Rectal smooth muscle tissue (tissue), 1 donor: Measurements from ENCODE around the gene NEDD8.
"Not testable (repeated sequence)": the region's sequence is repeated elsewhere in the genome, so short reads cannot be mapped to it uniquely, and the experiment has no call there.

Experiments
- H3K27ac ChIP-seq: one replicate; pipeline ENCODE4 v1.7.0; 2013; ENCODE audit warnings: low read depth, low read length, inconsistent platforms
- H3K27me3 ChIP-seq: one replicate; pipeline ENCODE4 v1.7.0; 2013; ENCODE audit warnings: low read length; ENCODE audit not compliant: control insufficient read depth, insufficient read depth
- H3K36me3 ChIP-seq: one replicate; pipeline ENCODE4 v1.7.0; 2013; ENCODE audit warnings: low read length; ENCODE audit not compliant: control insufficient read depth, insufficient read depth
- H3K4me1 ChIP-seq: one replicate; pipeline ENCODE4 v1.7.0; 2013; ENCODE audit warnings: low read length; ENCODE audit not compliant: control insufficient read depth, insufficient read depth
- H3K4me3 ChIP-seq: one replicate; pipeline ENCODE4 v1.7.0; 2013; ENCODE audit warnings: low read length
- H3K9ac ChIP-seq: one replicate; pipeline ENCODE4 v1.7.0; 2013; ENCODE audit warnings: low read length

NEDD8 gene

GRCh38 chr14:24224618-24225071 lies 7.5 kb downstream of the NEDD8 start:
- Histone ChIP-seq H3K27me3 (no peaks in the 10 kb centered on the region), H3K4me3 (no peak overlapping the region), H3K4me1 (no peaks in the 10 kb centered on the region), H3K36me3 (no peaks in the 10 kb centered on the region), H3K27ac (no peak overlapping the region), H3K9ac (no peak overlapping the region)

- H3K4me3 ChIP-seq, H3K4me1 ChIP-seq, H3K27me3 ChIP-seq, H3K27ac ChIP-seq, H3K9ac ChIP-seq, H3K36me3 ChIP-seq: not testable (repeated sequence)
Measured at GRCh38 chr14:24222987-24223386, 9.2 kb downstream of the NEDD8 start.

- Histone ChIP-seq H3K27ac (no peak overlapping the region), H3K27me3 (no peaks in the 10 kb centered on the region), H3K9ac (no peak overlapping the region), H3K36me3 (no peaks in the 10 kb centered on the region), H3K4me3 (no peak overlapping the region), H3K4me1 (no peaks in the 10 kb centered on the region)
Measured at GRCh38 chr14:24219521-24219920, 12.6 kb downstream of the NEDD8 start.

GRCh38 chr14:24219080-24219479 lies 13.1 kb downstream of the NEDD8 start:
- Histone ChIP-seq H3K27me3 (no peaks in the 10 kb centered on the region), H3K4me1 (no peaks in the 10 kb centered on the region), H3K27ac (no peak overlapping the region), H3K36me3 (no peaks in the 10 kb centered on the region), H3K4me3 (no peak overlapping the region), H3K9ac (no peak overlapping the region)

GRCh38 chr14:24216876-24217275 lies 15.3 kb downstream of the NEDD8 start:
- not testable (repeated sequence) for H3K9ac ChIP-seq, H3K27me3 ChIP-seq, H3K36me3 ChIP-seq, H3K27ac ChIP-seq, H3K4me3 ChIP-seq, H3K4me1 ChIP-seq

GRCh38 chr14:24216345-24216699 lies 15.8 kb downstream of the NEDD8 start:
- peak overlapping the region; percentile 84 for H3K27ac ChIP-seq
- peaks cover 1% of the 10 kb centered on the region for H3K36me3 ChIP-seq
- peaks cover 4% of the 10 kb centered on the region for H3K4me1 ChIP-seq
- peak overlapping the region; percentile 80 for H3K4me3 ChIP-seq
- H3K9ac ChIP-seq = no peak overlapping the region
- H3K27me3 ChIP-seq = no peaks in the 10 kb centered on the region

GRCh38 chr14:24215495-24216344 lies 16.4 kb downstream of the NEDD8 start, which contains the start of gene MDP1:
Gene MDP1 (minus strand): TSS chr14:24216066. CDS start chr14:24215955, 111 bp downstream.
- Histone ChIP-seq H3K36me3 (peaks cover 3% of the 10 kb centered on the region), H3K27me3 (no peaks in the 10 kb centered on the region), H3K9ac (peak within 1 kb of the TSS; percentile 66), H3K4me3 (peak within 1 kb of the TSS; percentile 80), H3K4me1 (peaks cover 4% of the 10 kb centered on the region), H3K27ac (peak within 1 kb of the TSS; percentile 84)

GRCh38 chr14:24213866-24214662 lies 18.1 kb downstream of the NEDD8 start:
- Histone ChIP-seq H3K27ac (peak overlapping the region; percentile 96), H3K36me3 (peaks cover 9% of the 10 kb centered on the region), H3K27me3 (no peaks in the 10 kb centered on the region), H3K4me3 (peak overlapping the region; percentile 85), H3K4me1 (peaks cover 4% of the 10 kb centered on the region), H3K9ac (peak overlapping the region; percentile 91)

GRCh38 chr14:24212924-24213865 lies 19.0 kb downstream of the NEDD8 start, which contains the start of gene CHMP4A:
Gene CHMP4A (minus strand): TSS chr14:24213488. CDS start chr14:24213439, 49 bp downstream.
- peaks cover 4% of the 10 kb centered on the region for H3K4me1 ChIP-seq
- no peaks in the 10 kb centered on the region for H3K27me3 ChIP-seq
- H3K4me3 ChIP-seq = peak within 1 kb of the TSS; percentile 85
- peak within 1 kb of the TSS; percentile 96 for H3K27ac ChIP-seq
- peak within 1 kb of the TSS; percentile 91 for H3K9ac ChIP-seq
- H3K36me3 ChIP-seq = peaks cover 11% of the 10 kb centered on the region

- H3K4me1 ChIP-seq = peaks cover 4% of the 10 kb centered on the region
- no peak overlapping the region for H3K27ac ChIP-seq
- no peak overlapping the region for H3K4me3 ChIP-seq
- H3K9ac ChIP-seq = no peak overlapping the region
- peaks cover 26% of the 10 kb centered on the region for H3K36me3 ChIP-seq
- no peaks in the 10 kb centered on the region for H3K27me3 ChIP-seq
Measured at GRCh38 chr14:24211311-24211710, 20.9 kb downstream of the NEDD8 start.

GRCh38 chr14:24207625-24208024 lies 24.5 kb downstream of the NEDD8 start:
- H3K4me3 ChIP-seq = no peak overlapping the region
- H3K9ac ChIP-seq = no peak overlapping the region
- H3K36me3 ChIP-seq = peaks cover 36% of the 10 kb centered on the region
- H3K4me1 ChIP-seq = no peaks in the 10 kb centered on the region
- no peak overlapping the region for H3K27ac ChIP-seq
- no peaks in the 10 kb centered on the region for H3K27me3 ChIP-seq
